NCI-H2196 treated with DMSO at 0.1 percent for 48 hours (cell line): ENCODE results near the gene IRAK1BP1.
"Not testable (repeated sequence)": the region's sequence is repeated elsewhere in the genome, so short reads cannot be mapped to it uniquely, and the experiment has no call there.

Experiments used
- DNase-seq: peaks from one replicate; lab custom pipeline; 2025; ENCODE audit not compliant: unreplicated experiment; lab: John Stamatoyannopoulos, UW

IRAK1BP1 gene

GRCh38 chr6:78883651-78884050 lies 16.3 kb downstream of the IRAK1BP1 start:
- DNase-seq, result no peak

DNA sequence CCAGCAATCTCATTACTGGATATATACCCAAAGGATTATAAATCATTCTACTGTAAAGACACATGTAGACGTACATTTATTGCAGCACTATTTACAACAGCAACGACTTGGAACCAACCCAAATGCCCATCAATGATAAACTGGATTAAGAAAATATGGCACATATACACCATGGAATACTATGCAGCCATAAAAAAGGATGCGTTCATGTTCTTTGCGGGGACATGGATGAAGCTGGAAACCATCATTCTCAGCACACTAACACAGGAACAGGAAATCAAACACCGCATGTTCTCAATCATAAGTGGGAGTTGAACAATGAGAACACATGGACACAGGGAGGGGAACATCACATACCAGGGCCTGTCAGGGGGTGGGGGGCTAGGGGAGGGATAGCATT lies 22.6 kb downstream of the IRAK1BP1 start:
- not testable (repeated sequence) for DNase-seq

GRCh38 chr6:78896227-78896626 lies 28.9 kb downstream of the IRAK1BP1 start:
- no peak for DNase-seq

DNA sequence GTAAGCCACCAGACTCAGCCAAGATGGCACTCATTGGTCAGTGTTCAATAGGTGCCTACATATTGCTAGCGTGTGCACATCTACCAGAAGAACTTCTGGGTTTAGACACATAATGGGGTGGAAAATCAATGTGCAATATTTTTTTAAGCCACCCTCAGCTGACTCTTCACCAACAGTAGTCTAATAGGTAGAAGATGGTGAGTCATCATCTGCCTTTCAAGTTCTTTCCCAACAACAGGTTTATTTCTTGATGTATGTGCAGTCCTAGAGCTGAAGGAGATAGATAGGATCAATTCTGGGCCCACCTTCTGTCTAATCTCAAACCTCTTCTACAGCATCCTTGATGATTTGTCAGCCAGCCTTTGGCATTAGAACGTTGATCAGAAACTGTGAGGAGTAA lies 41.3 kb downstream of the IRAK1BP1 start:
- DNase-seq, result no peak

GRCh38 chr6:78909391-78909790 lies 42.0 kb downstream of the IRAK1BP1 start:
- DNase-seq, result no peak

GRCh38 chr6:78910010-78910409 lies 42.7 kb downstream of the IRAK1BP1 start:
- no peak for DNase-seq

GRCh38 chr6:78910591-78911171 lies 43.3 kb downstream of the IRAK1BP1 start:
- DNase-seq, result no peak

GRCh38 chr6:78911218-78911940 lies 44.0 kb downstream of the IRAK1BP1 start:
- no peak for DNase-seq

DNA sequence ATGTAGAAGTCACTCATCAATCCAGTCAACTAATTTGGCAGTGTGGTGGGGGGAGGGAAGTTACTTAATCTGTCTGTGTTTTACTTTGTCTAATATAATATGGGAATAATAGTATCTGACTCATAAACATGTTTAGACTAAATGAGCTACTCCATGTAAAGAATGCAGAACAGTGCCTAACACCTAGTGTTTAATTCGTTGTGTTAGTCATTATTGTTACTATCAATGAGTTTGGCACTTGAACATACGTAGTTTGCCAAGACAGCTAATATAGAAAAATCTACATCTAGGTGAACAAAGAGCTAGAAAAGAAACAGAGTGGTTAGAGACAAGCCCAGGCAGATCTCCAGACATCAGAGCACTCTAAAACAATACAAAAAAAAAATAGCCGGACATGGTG lies 49.1 kb downstream of the IRAK1BP1 start:
- no peak for DNase-seq

DNA sequence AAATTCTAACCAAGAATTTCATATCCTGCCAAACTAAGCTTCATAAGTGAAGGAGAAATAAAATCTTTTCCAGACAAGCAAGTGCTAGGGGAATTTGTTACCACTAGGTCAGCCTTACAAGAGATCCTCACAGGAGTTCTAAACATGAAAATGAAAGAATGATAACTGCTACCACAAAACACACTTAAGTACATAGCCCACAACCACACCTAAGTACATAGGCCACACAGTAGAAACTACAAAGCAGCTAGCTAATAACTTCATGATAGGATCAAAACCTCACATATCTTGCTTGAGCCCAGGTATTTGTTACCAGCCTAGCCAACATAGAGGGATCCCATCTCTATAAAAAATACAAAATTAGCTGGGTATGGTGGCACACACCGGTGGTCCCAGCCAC lies 50.4 kb downstream of the IRAK1BP1 start:
- DNase-seq, result no peak

GRCh38 chr6:78921168-78921567 lies 53.8 kb downstream of the IRAK1BP1 start:
- not testable (repeated sequence) for DNase-seq

- no peak for DNase-seq
These were observed 58.0 kb downstream of the IRAK1BP1 start for GRCh38 chr6:78925317-78925716.

DNA sequence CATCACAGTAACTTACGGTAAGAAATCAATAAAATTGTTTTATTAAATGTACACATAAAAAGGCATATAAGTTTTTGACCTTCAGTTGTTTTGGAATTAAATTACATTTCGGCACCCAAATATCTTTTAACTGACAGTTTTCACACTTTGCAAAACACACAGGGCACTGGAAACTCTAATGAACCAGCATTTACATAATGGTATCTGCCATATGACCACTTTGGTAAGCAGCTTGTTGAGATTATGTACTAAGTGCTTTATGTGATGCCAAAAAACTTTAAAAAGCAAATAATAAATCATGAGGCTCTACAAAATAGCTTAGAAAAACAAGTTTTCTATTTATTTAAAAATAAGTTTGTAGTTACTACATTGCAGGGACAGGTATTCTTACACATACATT lies 68.2 kb downstream of the IRAK1BP1 start:
- DNase-seq, result no peak

DNA sequence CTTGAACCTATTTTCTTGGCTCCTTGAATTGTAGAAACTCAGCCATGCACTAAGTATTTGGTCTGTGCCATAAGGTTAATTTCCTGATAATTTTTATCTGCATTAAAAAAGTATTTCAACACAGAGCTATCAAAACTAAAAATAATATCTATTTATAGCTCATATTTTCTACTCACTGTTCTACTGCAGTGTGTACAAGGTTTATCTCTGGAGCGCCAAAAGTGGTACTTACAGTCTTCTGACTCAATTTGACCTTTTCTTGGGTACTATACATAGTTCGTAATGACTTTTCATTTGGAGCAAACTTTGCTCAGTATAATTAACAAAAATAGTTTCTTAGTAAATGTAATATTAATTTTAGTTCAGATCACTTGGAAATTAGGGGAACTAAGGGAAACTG lies 69.2 kb downstream of the IRAK1BP1 start:
- DNase-seq, result no peak

- no peak for DNase-seq
These were observed 75.1 kb downstream of the IRAK1BP1 start for GRCh38 chr6:78942446-78942845.

- DNase-seq, result no peak
These were observed 80.2 kb downstream of the IRAK1BP1 start for GRCh38 chr6:78947529-78947928.

- no peak for DNase-seq
These were observed 80.6 kb downstream of the IRAK1BP1 start for GRCh38 chr6:78947962-78948361.

GRCh38 chr6:78948785-78949184 lies 81.4 kb downstream of the IRAK1BP1 start:
- no peak for DNase-seq

DNA sequence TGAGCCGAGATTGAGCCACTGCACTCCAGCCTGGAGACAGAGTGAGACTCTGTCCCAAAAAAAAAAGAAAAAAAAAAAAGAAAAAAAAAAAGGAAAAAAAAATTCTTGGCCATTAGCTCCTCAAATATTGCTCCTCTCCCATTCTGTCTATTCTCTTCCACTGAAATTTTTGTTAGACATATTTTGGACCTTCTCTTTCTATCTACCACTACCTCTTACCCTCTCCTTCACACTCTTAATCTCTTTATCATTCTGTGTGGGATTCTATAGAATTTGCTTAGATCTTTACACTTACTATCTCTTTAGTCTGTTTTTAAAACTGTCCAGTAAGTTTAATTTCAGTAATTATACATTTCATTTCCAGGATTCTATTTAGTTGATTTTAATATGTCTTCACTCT lies 85.0 kb downstream of the IRAK1BP1 start:
- DNase-seq, result no peak
